ENCODE data around the gene FER. TPM values are rescaled to one million over a fixed set of nuclear protein-coding genes. Genes with fewer than 3 reads are reported as not detected.
A peak's percentile ranks its signal among the peaks of the same experiment; 100 is the strongest.

Gene FER
- polyA plus RNA-seq, 1 of the 3 experiments (the other 2 are of a cell fraction): 1.8 TPM

GRCh38 chr5:108798513-108799265 is 51.0 kb downstream of the FER start:
- 96% methylated on average over 3 of the region's 3 CpGs for WGBS (ENCODE audit: low lambda C conversion rate)
- no peak for TF ChIP-seq YY1 (IDR thresholded peaks at IDR 0.05; ENCODE audit: low read depth)
- no peak for TF ChIP-seq MEF2A (IDR thresholded peaks at IDR 0.05; ENCODE audit: borderline replicate concordance, low read depth)
- no peak for TF ChIP-seq EP300 (IDR thresholded peaks at IDR 0.05; ENCODE audit: borderline replicate concordance in 1 of 2, low read depth in 1 of 2, low read length in 1 of 2)
- TF ChIP-seq ZBTB33 (IDR thresholded peaks at IDR 0.05; ENCODE audit: borderline replicate concordance, low read depth): no peak
- no peak for TF ChIP-seq NRF1 (IDR thresholded peaks at IDR 0.05; ENCODE audit: low read depth, low read length)
- TF ChIP-seq GATA2 (CRISPR knock-in tag; IDR thresholded peaks at IDR 0.05): no peak
- TF ChIP-seq SMC3 (IDR thresholded peaks at IDR 0.05; ENCODE audit: low read depth, low read length): no peak
- TF ChIP-seq EZH2phosphoT487 (IDR thresholded peaks at IDR 0.05; ENCODE audit: borderline replicate concordance, low read depth): no peak
- TF ChIP-seq NFIC (IDR thresholded peaks at IDR 0.05; ENCODE audit: borderline replicate concordance): no peak
- TF ChIP-seq IRF3 (IDR thresholded peaks at IDR 0.05; ENCODE audit: low read depth, low read length): no peak
- no peak for TF ChIP-seq SIN3A (IDR thresholded peaks at IDR 0.05; ENCODE audit: borderline replicate concordance, low read depth, low read length)
- no peak for TF ChIP-seq CTCF (IDR thresholded peaks at IDR 0.05)
- no peaks in the 10 kb centered on the region for H4K20me1 ChIP-seq (ENCODE audit: insufficient read depth)
- 0 out of 2 replicates have a peak, but pooled peaks cover 3% of the 10 kb centered on the region for H3K9me3 ChIP-seq
- ChIA-PET POLR2A (no interaction called here), CTCF (no interaction called here)
- H3K4me3 ChIP-seq (ENCODE audit: low read depth in 2 of 2, low read length in 1 of 2): no peak overlapping the region
- H3K9ac ChIP-seq: peak overlapping the region; percentile 18; the same call in 1 of the 2 replicates
- H2AFZ ChIP-seq (ENCODE audit: low read depth): no peak overlapping the region; the same call in 1 of the 2 replicates
- H3K9me2 ChIP-seq: no peaks in the 10 kb centered on the region
- H3K4me2 ChIP-seq: peak overlapping the region; percentile 1; the same call in 1 of the 2 replicates
- H3K36me3 ChIP-seq (replicated peaks in 1 of 2; ENCODE audit: control insufficient read depth in 1 of 2, insufficient read depth in 2 of 2, low read length in 1 of 2): peaks cover 0 to 19% of the 10 kb centered on the region in 2 experiments
- H3K27me3 ChIP-seq (ENCODE audit: insufficient read depth): no peaks in the 10 kb centered on the region
- peaks cover 43% of the 10 kb centered on the region for H3K79me2 ChIP-seq (ENCODE audit: insufficient read depth)
- no peak for DNase-seq
- H3F3A ChIP-seq (replicated peaks; ENCODE audit: insufficient read depth): peaks cover 26% of the 10 kb centered on the region
- H3K4me1 ChIP-seq (ENCODE audit: control insufficient read depth in 1 of 2, insufficient read depth in 2 of 2, low read depth in 1 of 2, low read length in 1 of 2): peaks cover 0 to 8% of the 10 kb centered on the region in 2 experiments; a peak in 2 of 4 replicates
- peak overlapping the region in 1 of 2 experiments; percentile 89; a peak in 2 of 4 replicates for H3K27ac ChIP-seq (ENCODE audit: low read depth in 2 of 2, low read length in 1 of 2)
